Stimulated activated CD8-positive, alpha-beta memory T cell treated with anti-CD3 and anti-CD28 coated beads, Interleukin-15, amount 100 ng/mL, for 1 hour (primary cell): ENCODE data around the gene GSG1L.

Experiments
- DNase-seq: peaks from one replicate; pipeline ENCODE4 v3.0.0-alpha.2; 2020; ENCODE audit warnings: low read depth

GSG1L gene

GRCh38 chr16:28063591-28064061 is at the start of gene GSG1L:
GSG1L (minus strand) TSS chr16:28063714; CDS start chr16:28063424, 290 bp downstream.
- DNase-seq, result no peak

DNA sequence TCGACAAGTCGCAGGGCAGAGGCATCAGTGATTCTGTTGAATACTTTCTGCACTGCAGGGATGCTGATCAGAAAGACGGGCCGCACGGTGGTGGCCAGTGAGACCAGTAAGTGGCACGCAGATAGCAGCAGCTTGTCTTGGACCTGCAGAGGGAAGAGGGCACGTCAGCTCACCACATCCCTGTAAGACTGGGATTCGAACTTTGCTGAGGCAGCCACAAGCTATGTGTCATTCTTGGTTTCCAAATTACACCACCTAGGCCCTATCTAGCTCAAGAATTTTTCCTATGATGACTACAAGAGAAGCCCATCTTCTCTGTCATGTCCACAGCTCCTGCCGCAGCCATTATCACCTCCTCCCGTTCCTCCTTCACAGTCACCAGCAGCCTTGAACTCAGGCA is 49.4 kb upstream of the GSG1L start:
- no peak for DNase-seq

GRCh38 chr16:28110977-28111376 is 47.5 kb upstream of the GSG1L start:
- no peak for DNase-seq

DNA sequence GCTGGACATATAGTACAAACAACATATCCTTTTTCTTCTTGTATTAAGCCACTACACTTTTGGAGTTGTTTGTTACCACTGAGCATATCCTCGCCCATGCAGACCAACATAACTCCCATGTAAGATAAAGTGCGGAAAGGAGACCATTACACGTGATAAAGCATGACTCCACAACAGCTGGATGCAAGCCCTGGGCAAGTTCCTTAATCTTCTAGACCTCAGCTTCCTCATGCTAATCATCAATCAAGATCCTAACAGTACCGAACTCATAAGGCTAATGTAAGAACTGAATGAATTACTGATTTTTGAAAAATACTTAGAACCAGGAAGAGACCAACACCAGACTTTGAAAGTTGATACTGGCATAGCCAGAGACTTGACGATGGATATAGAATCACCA is 47.0 kb upstream of the GSG1L start:
- DNase-seq, result no peak

- DNase-seq, result no peak
Measured at GRCh38 chr16:28110074-28110473, 46.6 kb upstream of the GSG1L start.

DNA sequence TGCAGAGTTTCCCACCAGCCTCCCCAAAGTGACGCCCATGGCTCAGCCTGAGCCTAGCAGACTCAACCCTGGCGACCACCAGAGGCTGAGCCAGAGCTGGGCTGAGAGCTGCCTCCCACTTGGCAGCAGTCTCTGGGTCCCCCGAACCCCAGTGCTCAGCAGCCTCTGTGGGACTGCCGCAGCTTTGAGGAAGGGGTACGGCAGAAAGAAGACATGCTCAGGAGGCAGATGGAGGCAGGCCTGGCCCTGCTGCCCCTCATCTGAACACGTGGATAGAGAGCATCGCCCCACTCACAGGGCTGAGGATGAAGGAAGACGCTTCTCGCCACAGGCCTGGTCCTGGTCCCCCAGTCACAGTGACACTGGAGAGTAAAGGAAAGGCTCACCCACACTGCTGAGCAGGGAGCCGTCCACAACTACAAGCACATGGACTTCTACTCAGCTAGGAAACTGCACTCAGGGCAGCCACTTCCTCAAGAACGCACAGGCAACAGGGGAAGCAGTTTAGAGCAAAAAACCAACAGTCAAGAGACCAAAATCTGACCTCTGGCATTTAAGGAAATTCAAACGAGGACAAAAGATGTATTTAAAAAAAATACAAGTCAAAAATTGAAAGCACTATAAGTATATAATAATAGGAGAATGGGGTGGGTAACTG is 45.2 kb upstream of the GSG1L start:
- no peak for DNase-seq

DNA sequence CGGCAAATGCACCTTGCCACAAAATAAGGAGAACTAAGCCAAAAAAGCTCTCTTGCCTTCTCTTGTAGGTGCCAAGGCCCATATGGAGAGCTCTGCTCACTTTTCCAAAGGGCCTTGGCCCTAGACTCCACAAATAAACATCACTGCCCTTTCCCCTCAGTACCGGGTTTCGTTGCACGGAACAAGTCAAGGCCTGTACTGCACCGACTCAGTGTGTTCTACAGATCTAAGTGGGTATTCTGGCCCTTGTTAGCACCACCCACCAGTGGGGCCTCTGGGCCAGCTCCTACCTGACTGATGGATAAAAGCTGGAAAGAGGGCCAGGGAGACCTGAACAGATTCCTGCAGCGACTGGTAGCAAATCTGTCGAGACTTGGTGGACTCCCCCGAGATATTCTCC is 43.7 kb upstream of the GSG1L start:
- DNase-seq, result no peak

GRCh38 chr16:28106467-28107215 is 43.1 kb upstream of the GSG1L start:
- DNase-seq, result no peak

- no peak for DNase-seq
Measured at GRCh38 chr16:28105954-28106353, 42.4 kb upstream of the GSG1L start.

GRCh38 chr16:28105297-28105696 is 41.8 kb upstream of the GSG1L start:
- no peak for DNase-seq

DNA sequence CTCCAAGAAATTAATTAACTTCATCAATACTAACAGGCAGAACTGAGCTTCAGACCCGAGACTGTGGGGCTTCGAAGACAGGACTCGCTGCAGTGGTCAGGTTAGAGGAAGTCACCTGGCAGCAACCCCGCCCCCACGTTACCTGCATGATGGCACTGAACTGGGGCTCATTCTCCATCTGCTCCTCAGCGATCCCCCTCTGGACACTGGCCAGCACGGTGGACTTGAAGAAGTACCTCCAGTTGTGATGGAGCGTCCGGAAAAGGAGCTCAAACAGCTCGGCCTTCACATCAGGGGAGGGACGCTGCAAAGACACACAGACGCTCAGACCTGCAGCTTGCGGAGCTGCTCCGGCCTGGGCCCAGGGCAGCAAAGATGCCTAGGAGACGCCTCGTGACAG is 40.9 kb upstream of the GSG1L start:
- DNase-seq, result no peak

- DNase-seq, result no peak
Measured at GRCh38 chr16:28103516-28104170, 40.1 kb upstream of the GSG1L start.

DNA sequence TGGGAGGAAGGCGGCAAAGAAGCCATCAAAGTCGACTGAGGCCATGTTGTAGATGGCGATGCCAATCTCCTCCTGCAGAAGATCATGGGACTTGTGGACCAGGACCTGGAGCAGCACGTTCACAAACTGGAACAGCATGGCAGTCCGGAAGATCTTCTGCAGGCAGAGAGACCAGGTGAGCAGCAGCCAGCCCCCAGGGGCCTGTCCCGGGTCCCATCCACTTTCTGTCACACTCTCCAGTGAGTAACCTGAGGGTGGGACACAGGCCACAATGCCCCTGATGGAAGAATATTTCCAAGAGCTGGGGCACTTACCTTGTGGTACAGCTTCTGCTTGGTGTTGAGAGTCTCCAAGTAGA is 38.0 kb upstream of the GSG1L start:
- DNase-seq, result no peak

- no peak for DNase-seq
Measured at GRCh38 chr16:28100810-28101532, 37.5 kb upstream of the GSG1L start.

- DNase-seq, result no peak
Measured at GRCh38 chr16:28098959-28099945, 35.7 kb upstream of the GSG1L start.

- DNase-seq, result no peak
Measured at GRCh38 chr16:28098171-28098958, 34.9 kb upstream of the GSG1L start.

GRCh38 chr16:28096983-28097899 is 33.7 kb upstream of the GSG1L start:
- DNase-seq, result no peak

DNA sequence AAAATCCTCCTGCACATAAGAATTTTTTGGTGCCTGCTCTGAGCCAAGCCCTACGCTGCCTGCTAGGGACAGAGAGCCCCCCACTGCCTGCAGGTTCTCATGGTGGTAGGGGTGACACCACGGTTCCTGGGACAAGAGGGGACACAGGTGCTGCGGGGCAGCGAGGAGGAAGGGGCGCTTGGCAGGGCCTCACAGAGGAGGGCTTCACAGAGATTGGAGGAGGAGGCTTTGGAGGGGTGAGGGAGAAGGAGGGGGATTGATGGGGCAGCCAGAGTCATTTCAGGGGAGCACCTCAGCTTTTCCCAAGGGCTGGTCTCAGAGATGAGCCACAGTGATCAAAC is 29.8 kb upstream of the GSG1L start:
- DNase-seq, result no peak

GRCh38 chr16:28092721-28093384 is 29.3 kb upstream of the GSG1L start:
- no peak for DNase-seq
